Fibroblast of skin of back (primary cell): ENCODE data around the gene HSH2D. TPM values are rescaled to one million over a fixed set of nuclear protein-coding genes. Genes with fewer than 3 reads are reported as not detected.
"Not testable (repeated sequence)": the region's sequence is repeated elsewhere in the genome, so short reads cannot be mapped to it uniquely, and the experiment has no call there.

Experiments used
- DNase-seq: peaks from one replicate; pipeline ENCODE4 v3.0.0-alpha.2; 2013
- polyA plus RNA-seq, 2 experiments: library from polyadenylated mRNA; unstranded; fragments of 120-200 nt; gene quantifications; one replicate each; pipeline ENCODE4 v1.2.1, GENCODE V29; 2013; ENCODE audit not compliant: insufficient read length in 2 of 2

Gene HSH2D, protein sequence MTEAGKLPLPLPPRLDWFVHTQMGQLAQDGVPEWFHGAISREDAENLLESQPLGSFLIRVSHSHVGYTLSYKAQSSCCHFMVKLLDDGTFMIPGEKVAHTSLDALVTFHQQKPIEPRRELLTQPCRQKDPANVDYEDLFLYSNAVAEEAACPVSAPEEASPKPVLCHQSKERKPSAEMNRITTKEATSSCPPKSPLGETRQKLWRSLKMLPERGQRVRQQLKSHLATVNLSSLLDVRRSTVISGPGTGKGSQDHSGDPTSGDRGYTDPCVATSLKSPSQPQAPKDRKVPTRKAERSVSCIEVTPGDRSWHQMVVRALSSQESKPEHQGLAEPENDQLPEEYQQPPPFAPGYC
- not detected for polyA plus RNA-seq (2013, experiment 1 of 2; ENCODE audit: insufficient read length)
- not detected for polyA plus RNA-seq (2013, experiment 2 of 2; ENCODE audit: insufficient read length)

DNA sequence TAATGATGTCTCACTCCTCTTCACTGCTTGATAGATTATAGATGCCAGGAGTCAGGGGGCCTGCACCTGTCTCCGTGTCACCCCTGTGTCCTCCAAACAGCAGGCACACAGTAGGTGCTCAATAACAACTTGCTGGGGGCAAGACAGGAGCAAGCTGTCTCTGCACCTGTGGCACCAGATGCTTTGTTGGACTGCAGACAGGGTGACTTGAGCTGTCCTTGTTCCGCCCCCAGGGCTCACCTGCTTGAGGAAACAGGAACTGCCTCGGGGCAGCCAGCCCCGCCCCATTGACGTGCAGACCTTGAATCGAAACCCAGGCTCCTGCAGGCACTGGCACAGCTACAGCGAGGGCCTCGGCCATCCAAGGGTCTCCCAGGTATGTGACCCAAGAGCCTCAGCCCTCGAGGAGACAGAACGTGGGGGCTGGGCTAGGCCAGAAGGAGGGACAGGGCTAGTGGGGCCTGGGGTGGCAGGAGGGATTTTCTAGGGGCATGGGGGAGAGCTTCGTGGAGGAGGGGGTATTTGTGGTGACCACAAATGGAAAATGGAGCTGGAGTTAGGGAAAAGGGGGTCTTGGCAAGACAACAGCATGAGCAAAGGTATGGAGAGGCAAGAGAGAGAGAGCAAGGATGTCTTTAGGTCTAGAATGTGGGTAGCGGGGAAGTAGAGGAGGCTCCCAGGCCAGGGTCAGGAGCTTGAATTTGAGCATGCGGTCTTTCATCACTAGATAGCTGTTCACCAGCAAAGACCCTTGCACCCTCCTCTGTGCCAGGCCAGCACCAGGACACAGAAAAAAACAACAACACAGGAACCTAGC lies at the start of gene HSH2D:
HSH2D (plus strand) TSS at position 287 of the 817 bp plus-strand sequence. CDS start 5,066 bp downstream, outside the sequence.
- DNase-seq, result no peak

DNA sequence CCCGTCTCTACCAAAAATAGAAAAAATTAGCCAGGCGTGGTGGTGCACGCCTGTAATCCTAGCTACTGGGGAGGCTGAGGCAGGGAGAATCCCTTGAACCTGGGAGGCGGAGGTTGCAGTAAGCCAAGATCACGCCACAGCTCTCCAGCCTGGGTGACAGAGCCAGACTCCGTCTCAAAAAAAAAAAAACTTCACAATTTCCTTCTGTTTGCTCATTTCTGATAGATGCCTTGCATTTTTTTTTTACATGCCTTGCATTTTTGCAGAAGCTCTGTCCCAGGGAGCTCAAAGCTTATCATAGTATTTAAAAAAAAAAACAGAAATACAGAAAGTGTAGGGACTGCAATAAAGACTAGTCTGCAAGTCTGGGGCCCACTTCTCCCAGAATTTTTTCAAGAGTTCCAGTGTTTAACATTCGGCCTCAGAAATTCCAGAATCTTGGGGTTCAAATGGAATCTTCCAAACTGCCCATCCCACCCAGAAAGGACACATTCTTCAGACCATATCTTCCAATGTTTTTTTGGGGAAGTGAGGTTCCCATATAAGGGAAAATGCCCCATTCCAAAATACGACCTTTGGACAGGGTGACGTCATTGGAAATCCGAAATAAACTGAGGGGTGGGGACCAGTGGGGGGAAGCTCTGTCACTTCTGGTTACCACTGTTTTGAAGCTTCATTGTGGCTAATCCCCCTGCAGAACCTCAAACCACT lies 49.0 kb upstream of the HSH2D start:
- DNase-seq, result peak; percentile 79

DNA sequence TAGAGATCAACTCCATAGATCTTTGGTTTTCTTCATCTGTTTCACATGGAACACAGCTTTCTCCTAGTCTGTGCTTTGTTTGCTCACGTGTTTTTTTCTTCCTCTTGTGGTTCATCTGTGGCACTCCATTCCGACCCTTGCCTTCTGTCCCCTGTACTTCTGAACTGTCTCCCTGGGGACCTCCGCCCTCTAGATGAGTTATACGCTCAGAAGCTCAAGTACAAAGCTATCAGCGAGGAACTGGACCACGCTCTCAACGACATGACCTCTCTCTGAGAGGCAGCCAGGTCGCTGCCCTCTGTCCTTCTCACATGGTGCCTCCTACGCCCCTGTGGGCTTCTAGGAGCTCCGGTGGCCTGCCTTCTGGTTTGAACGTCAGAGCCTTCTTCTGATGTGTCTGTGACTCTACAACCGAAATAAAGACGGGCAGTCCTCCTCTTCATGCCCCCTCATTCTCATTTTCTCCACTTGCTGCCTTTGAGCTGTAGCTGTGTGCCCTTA lies 48.4 kb upstream of the HSH2D start:
- DNase-seq, result peak; percentile 43

DNA sequence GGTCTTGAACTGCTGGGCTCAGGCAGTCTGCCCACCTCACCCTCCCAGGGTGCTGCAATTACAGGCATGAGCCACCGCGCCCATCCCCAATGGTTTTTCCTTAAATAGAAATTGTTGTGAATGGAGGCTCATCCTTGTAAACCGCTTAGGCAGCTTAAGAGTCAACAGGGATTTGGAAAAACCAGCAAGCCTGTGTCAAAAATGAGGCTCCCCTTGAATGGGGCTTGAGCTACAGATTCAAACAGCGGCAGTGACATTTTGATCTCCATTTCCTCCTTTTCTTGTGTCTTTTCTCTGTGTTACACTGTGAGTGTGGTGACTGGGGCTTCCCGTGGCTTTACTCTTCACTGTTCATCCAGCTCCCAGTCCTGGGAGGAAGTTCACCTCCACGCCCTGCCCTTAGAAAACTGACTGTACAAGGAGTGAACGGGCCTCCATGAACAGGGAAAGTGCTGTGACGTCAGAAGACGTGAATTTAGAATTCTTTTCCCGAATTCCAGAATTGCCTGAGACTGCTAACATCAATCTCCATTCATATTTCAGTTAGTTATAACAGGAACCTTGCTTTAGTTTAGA lies 47.1 kb upstream of the HSH2D start:
- DNase-seq, result no peak

DNA sequence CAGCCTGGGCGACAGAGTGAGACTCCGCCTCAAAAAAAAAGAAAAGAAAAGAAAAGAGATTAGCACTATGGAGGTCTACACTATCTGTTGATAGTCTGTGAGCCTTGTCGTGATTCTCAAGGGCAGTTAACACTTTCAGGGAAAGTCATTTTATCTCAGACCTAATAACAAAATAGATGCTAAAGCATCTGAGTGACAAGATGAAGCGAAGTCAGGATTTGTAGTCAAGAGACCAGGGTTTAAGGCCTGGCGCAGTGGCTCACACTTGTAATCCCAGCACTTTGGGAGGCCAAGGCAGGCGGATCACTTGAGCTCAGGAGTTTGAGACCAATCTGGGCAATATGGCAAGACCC lies 45.1 kb upstream of the HSH2D start:
- no peak for DNase-seq

DNA sequence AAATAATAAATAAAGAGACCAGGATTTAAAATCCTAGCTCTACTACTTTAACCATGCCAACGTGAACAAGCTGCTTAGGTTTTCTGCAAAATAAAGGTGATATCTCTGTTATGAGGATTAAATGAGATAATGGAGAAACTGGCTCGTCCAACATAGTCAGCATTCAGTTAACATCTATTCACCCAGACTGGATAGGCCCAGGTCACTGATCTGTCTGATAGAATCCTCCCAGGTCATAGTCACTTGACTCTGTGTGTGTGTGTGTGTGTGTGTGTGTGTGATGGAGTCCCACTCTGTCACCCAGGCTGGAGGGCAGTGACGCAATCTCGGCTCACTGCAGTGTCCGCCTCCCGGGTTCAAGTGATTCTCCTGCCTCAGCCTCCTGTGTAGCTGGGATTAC lies 44.7 kb upstream of the HSH2D start:
- DNase-seq, result no peak

DNA sequence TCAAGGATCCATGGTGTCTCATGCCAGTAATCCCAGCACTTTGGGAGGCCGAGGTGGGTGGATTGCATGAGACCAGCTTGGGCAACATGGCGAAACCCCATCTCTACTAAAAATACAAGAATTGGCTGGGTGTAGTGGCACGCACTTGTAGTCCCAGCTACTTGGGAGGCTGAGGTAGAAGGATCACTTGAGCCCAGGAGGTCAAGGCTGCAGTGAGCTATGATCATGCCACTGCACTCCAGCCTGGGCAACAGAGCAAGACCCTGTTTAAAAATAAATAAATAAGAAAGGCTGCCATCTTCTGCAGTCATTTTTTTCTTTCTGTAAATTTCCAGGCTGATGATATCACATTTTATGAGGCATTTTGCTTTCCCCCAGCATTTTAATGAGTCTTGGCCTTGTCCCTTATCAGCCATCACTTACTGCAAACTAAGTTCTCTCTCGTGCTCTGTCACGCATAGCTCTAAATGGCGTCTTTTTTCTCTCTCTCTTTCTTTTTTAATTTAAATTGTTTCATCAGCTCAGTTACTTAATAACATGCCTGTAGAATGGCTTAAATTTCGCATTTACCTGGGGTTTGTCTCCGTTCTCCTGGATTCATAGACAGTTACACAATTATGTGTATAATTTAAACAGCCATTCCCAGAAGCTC lies 44.0 kb upstream of the HSH2D start:
- DNase-seq, result not testable (repeated sequence)

DNA sequence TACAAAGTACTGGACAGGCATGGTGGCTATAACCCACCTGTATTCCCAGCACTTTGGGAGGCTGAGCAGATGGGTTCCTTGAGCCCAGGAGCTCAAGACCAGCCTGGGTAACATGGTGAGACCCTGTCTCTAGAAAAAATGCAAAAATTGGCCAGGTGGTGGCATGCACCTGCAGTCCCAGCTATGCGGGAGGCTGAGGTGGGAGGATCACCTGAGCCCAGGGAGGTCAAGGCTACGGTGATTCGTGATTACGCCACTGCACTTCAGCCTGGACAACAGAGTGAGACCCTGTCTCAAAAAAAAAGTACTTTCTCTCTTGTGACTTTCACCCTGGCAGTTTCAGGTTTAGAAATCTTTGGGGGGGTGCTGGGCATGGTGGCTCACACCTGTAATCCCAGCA lies 43.0 kb upstream of the HSH2D start:
- no peak for DNase-seq

DNA sequence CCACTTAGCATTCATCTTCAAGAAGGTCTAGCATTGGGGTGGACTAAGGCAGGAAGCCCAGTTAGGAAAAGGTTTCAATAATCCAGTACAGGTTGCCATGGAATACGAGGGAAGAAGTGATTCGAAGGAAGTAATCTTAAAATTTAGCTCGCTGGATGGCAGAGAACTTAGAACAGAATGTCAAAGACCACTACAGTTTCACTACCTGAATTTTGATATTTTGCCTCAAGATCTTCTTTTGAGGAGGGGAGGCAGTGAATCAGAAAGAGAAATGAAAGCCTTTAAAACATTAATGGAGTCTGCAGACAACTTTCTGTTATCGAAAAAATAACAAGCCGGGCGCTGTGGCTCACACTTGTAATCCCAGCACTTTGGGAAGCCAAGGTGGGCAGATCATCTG lies 38.8 kb upstream of the HSH2D start:
- DNase-seq, result no peak

DNA sequence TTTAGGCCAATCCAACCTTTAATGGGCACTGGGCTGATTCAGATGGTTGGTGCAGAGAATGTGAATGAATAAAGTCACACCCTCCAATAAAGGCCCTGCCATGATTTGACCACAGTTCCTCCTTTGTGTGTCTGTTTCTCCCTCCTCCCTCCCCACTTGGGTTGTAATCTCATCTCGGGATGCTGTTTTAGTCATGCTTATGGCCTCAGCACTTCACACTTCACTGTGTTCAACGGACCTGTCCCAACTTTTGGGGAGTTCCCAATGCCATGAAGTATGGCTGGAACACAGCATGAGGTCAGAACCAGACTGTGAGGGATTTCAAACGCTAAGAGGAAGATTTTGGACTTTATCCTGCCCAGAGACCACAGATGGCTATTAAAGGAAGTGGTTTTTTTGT lies 37.4 kb upstream of the HSH2D start:
- DNase-seq, result peak; percentile 41

DNA sequence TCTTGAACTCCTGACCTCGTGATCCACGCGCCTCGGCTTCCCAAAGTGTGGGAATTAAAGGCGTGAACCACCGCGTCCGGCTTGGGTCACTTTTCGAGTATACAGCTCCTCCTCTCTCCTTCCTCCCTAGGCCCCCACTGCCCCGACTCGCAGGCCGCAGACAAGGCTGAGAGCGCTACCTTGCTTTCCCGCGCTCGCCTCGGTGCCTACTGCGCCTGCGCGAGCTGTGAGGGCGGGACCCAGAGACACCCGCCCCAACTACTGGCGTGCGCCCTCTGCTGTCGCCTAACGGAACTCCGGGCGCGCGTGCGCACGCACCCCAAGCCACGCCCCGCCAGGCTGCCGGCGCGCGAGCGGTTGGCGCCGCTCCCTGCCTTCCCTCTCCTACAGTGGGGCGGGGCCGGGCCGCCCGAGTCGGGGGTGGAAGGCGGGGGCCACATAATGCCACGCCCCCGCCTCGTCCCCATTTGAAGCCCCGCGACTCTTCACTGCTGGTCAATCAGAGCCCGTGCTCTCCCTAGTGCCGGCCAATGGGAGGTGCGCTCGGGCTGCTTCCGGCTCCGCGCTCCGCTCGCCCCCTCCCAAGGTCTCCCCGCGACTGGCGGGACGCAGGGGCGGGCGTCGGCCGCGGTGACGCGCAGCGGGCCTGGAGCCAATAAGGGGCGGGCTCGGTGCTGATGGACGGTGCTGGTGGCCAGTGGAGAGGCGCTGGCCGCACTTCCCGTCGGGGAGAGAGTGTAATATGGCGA lies 32.2 kb upstream of the HSH2D start, which contains the start of gene RAB8A:
RAB8A (plus strand) TSS at position 730 of the 749 bp plus-strand sequence; CDS start at position 743, 13 bp downstream.
- peak; percentile 99 for DNase-seq

DNA sequence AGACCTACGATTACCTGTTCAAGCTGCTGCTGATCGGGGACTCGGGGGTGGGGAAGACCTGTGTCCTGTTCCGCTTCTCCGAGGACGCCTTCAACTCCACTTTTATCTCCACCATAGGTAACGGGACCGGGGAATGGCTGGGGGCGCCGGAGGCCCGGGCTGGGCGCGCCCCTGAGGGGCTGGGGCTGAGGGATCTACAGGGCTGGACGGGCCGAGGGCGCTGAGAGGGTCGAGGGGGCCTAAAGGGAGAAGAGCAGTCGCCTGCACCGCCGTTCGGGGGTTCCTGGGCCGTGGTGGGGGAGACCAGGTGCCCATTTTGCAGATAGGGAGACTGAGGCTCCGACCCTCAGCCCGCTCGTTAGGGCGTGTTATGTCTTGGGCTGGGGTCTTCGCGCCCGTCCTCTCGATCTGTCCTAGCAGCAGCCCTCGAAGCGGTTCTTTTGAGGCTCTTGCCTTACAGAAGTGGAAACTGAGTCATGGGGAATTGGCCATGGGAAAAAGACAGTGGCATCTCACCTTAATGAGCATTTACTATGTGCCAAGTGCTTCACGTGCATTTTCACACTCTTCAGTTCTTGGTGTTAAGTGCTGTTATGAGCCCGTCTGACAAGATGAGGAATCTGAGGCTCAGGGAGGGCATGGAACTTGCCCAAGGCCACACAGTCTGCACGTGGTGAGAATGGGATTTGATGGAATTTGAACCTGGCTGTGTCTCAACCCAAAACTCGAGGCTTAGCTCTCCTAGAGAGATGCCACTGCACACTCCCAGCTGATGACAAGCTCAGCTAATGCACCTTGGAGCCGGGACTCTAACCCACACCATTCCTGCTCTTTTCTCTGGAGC lies 31.4 kb upstream of the HSH2D start:
- DNase-seq, result no peak

DNA sequence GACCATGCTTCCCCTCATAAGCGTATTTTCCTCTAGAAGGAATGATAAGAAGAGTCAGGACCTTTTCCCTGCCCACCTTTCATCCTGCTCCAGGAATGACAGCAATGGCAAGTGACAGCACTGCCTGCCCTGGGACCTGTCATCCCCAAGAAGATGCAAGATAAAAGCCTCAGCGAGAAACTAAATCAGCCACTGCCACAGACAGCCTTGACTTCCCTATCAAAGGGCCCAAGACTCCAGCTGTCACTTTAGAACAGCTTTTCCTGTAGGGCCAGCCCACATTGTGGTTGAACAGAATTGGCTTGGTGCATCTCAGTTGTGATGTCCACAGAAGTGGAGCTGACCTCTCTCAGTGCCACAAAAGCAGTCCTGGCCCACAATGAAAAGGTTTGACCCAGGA lies 30.7 kb upstream of the HSH2D start:
- no peak for DNase-seq

DNA sequence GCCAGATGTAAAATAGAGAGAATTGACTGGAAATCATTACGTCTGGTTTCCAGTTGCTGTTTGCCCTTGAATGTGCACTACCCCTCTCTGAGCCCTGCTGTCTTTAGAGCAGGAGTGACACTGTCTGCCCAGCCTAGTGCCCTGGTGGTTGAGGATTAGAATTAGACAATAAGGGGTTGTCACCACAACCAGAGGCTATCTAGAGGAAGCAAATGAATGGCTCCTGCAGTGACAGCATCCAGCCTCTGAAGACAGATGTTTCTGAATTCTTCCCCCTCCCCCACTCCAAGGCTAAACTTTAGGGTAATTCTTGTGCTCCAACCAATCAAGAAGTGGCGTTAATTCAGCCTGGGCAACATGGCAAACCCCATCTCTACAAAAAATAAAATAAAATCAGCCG lies 29.8 kb upstream of the HSH2D start:
- no peak for DNase-seq

DNA sequence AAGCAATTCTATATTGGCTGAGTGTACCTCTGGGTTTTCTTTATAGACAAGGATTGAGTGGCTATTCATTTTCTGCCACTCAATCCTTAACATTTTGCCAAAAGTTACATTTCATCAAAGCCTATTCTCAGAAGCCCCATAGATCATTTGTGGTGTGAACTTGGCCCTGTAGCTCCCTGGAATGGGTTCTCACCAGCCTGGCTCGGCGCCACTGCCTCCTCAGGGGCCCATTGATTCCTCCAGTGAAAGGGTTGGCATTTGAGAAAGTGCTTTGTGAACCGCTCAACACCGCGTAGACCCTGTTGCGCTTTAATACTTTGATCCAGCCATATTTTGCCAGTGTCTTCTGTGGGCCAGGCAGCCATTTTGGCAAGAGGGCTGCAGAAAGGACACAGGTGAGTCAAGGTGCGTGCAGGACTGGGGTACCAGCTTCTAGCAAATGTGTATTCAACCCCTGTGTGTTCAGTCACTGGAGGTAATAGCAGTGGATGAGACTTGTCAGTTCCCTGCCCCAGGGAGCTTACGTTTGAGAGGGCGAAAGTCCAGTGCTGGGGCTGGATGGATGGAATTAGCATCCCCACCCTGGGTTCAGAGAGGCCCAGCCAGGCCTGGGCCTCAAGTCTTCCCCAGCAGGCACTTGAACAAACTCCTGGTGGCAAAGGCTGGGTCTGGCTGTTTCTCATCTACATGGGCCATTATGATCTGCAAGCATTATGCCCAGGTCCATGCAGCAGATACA lies 28.0 kb upstream of the HSH2D start:
- no peak for DNase-seq

DNA sequence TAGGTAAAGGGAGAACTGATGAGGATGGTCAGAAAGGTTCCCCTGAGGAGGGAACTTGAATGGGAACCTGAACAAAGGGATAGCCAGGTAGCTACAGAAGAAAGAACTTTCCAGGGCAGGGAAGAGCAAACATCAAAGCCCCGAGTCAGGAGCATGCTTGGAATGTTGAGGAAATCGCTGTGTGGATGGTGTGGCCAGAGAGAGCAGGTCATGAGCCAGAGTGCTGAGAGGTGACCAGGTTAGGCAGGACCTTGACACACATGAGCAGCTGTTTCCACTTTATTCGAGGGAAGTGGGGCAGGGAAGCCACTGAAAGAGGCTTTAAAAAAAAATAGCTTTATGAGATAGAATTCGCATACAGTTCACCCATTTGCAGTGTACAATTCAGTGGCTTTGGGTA lies 27.4 kb upstream of the HSH2D start:
- no peak for DNase-seq

DNA sequence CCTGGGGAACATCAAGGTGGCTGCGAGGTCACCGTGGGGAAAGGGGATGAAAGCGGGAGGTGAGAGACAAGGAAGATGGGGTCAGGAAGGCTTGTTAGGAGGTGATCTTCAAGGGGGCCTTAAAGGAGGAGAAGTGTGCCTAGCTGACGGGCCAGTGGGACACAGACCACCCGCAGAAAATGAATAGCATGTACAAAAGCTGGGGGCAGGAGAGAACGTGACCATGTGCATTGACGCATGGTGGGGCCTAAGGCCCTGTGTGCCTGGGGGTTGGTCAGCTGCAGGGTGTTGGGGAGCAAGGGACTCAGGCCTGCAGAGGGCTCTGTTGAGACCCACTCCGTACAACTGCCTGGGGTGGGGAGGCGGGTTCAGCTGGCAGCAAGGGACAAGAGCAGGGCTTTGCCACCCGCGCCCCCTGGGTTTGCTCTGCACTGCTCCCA lies 25.9 kb upstream of the HSH2D start:
- no peak for DNase-seq

DNA sequence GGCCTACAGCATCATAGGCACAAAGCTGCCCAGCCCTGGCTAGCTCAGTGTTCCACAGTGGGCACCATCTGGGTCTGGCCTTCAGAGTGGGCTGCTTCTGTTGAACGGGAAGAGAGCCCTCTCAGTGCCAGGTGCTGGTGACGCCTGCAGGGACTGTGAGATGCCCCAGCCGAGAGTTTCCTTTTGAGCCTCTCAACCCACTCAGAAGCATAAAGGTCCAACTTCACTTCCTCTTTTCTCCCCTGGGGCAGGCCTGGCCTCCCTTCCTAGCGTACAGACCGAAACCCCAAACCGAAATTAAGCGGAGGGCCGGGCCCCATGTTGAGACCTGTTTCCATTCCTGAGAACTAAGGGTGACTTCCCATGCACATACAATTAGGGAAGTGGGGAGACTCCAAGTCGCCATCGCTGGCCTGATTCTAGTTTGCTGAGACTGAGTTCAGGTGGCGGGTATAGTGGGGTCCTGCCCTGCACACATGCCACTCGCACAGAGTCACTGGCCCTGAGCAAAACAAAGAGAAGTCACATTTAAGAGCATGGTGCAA lies 24.9 kb upstream of the HSH2D start:
- no peak for DNase-seq
